Measurements from ENCODE around the gene PDPK1. TPM values are rescaled to one million over a fixed set of nuclear protein-coding genes. Genes with fewer than 3 reads are reported as not detected.

PDPK1 gene
- total RNA-seq, 2 donors from 2014 or later = 29.2 to 30.3 TPM

- Histone ChIP-seq H3K4me1 (ENCODE audit: control insufficient read depth, insufficient read depth, low read length) (peaks cover 14% of the 10 kb centered on the region), H3K9me3 (ENCODE audit: control insufficient read depth, low read length) (no peaks in the 10 kb centered on the region), H3K9ac (ENCODE audit: extremely low read depth, low read length, poor library complexity, severe bottlenecking) (peak within 1 kb of the TSS; percentile 92), H3K4me3 (ENCODE audit: low read length) (peak within 1 kb of the TSS; percentile 88), H3K27ac (ENCODE audit: low read depth, low read length) (peak within 1 kb of the TSS; percentile 97), H3K27me3 (ENCODE audit: control insufficient read depth, insufficient read depth, low read length, poor library complexity, severe bottlenecking) (no peaks in the 10 kb centered on the region), H3K36me3 (ENCODE audit: control insufficient read depth, insufficient read depth, low read length) (peaks cover 16% of the 10 kb centered on the region)
- 0% methylated on average over 59 to 122 of the region's 122 CpGs for WGBS, 2 experiments (ENCODE audit: insufficient coverage in 1 of 2, insufficient read length in 1 of 2)
- Mint-ChIP-seq H3K4me3 (peak within 1 kb of the TSS; percentile 88), H3K9me3 (no peaks in the 10 kb centered on the region), H3K27ac (peak within 1 kb of the TSS; percentile 97), H3K4me1 (peaks cover 44% of the 10 kb centered on the region), H3K36me3 (ENCODE audit: low read depth) (peaks cover 17% of the 10 kb centered on the region), H3K27me3 (ENCODE audit: insufficient read depth) (no peaks in the 10 kb centered on the region)
- peak; percentile 97 for DNase-seq
- TF ChIP-seq CTCF (conservative IDR thresholded peaks at IDR 0.05) = no peak
Observed at GRCh38 chr16:2513405-2514332, 24.2 kb upstream of the PDPK1 start, which contains the start of gene ATP6V0C. Gene ATP6V0C (plus strand): TSS chr16:2513952. CDS start chr16:2514104, 152 bp downstream.

GRCh38 chr16:2514333-2515179 is 23.3 kb upstream of the PDPK1 start:
- WGBS, 2 experiments (ENCODE audit: insufficient coverage in 1 of 2, insufficient read length in 1 of 2) = 3 to 6% methylated on average over 20 to 54 of the region's 63 CpGs
- Mint-ChIP-seq H3K4me1 (peaks cover 46% of the 10 kb centered on the region), H3K27me3 (ENCODE audit: insufficient read depth) (no peaks in the 10 kb centered on the region), H3K27ac (peak overlapping the region; percentile 96), H3K36me3 (ENCODE audit: low read depth) (peaks cover 17% of the 10 kb centered on the region), H3K9me3 (no peaks in the 10 kb centered on the region), H3K4me3 (peak overlapping the region; percentile 88)
- Histone ChIP-seq H3K27me3 (ENCODE audit: control insufficient read depth, insufficient read depth, low read length, poor library complexity, severe bottlenecking) (no peaks in the 10 kb centered on the region), H3K9me3 (ENCODE audit: control insufficient read depth, low read length) (no peaks in the 10 kb centered on the region), H3K36me3 (ENCODE audit: control insufficient read depth, insufficient read depth, low read length) (peaks cover 24% of the 10 kb centered on the region), H3K4me3 (ENCODE audit: low read length) (peak overlapping the region; percentile 88), H3K9ac (ENCODE audit: extremely low read depth, low read length, poor library complexity, severe bottlenecking) (peak overlapping the region; percentile 92), H3K27ac (ENCODE audit: low read depth, low read length) (peak overlapping the region; percentile 97), H3K4me1 (ENCODE audit: control insufficient read depth, insufficient read depth, low read length) (peaks cover 14% of the 10 kb centered on the region)
- peak; percentile 66 for DNase-seq
- no peak for TF ChIP-seq CTCF (conservative IDR thresholded peaks at IDR 0.05)

DNA sequence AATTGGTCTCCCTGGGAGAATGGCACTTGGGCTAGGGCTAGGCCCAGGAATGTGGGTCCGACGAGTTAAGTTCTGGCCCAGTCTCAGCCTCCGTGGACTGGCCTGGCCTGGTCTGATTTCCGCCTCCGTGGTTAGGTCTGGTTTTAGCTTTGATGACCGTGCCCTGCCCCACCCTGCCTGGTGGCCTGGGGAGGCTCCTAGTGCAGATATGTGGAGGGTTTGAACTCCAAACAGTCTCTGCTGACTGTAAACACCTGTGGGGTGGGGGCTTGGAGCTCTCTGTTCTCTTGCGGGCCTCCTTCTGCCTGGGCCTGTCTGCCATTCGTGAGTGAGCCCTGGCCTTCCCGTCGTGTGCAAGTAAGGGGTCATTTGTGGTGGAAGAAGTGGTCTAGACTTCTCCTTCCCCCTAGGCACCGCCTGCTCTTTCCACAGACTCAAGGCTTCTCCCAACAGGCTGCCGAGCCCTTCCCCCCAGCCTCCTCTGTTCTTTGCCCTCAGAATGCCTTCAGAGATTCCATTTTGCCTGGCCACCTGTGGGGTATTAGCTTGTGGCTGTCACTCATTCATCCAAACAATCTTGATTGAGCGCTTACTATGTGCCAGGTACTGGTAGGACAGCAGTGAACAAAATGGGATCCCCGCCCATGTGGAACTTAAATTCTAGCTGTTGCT is 22.5 kb upstream of the PDPK1 start:
- no peaks in the 10 kb centered on the region for H3K9me3 ChIP-seq (ENCODE audit: control insufficient read depth, low read length)
- Mint-ChIP-seq H3K4me3 (peak overlapping the region; percentile 88), H3K4me1 (peaks cover 46% of the 10 kb centered on the region), H3K36me3 (ENCODE audit: low read depth) (peaks cover 19% of the 10 kb centered on the region), H3K27me3 (ENCODE audit: insufficient read depth) (no peaks in the 10 kb centered on the region), H3K9me3 (no peaks in the 10 kb centered on the region), H3K27ac (peak overlapping the region; percentile 96)
- peak overlapping the region; percentile 92 for H3K9ac ChIP-seq (ENCODE audit: extremely low read depth, low read length, poor library complexity, severe bottlenecking)
- peak overlapping the region; percentile 88 for H3K4me3 ChIP-seq (ENCODE audit: low read length)
- no peaks in the 10 kb centered on the region for H3K27me3 ChIP-seq (ENCODE audit: control insufficient read depth, insufficient read depth, low read length, poor library complexity, severe bottlenecking)
- peaks cover 24% of the 10 kb centered on the region for H3K36me3 ChIP-seq (ENCODE audit: control insufficient read depth, insufficient read depth, low read length)
- 70 to 75% methylated on average over 3 to 14 of the region's 14 CpGs for WGBS, 2 experiments (ENCODE audit: insufficient coverage in 1 of 2, insufficient read length in 1 of 2)
- TF ChIP-seq CTCF (conservative IDR thresholded peaks at IDR 0.05) = no peak
- DNase-seq = peak; percentile 54
- no peak overlapping the region for H3K27ac ChIP-seq (ENCODE audit: low read depth, low read length)
- H3K4me1 ChIP-seq (ENCODE audit: control insufficient read depth, insufficient read depth, low read length) = peaks cover 14% of the 10 kb centered on the region
